ENCODE measurements around the gene P2RY12.

P2RY12 gene

DNA sequence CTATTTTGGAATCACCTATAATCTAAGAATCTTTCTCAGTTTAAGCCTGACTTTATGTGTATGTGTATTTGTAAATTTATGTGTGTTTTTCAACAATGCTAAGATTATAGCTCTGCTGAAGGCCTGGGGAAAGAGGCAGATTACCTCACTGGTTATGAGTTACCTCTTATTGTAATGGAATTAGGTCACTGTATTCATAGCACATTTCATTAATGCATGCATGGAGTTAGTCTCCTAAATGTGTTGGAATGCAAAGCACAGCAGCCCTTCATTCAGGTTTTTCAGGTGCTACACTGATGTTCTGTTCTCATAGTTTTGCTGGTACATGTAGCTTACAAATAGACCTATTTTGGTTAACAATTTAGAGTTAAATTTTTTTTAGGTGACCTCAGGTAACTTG lies 77.4 kb downstream of the P2RY12 start:
- no peak for DNase-seq (ENCODE audit: low read depth, low spot score)

DNA sequence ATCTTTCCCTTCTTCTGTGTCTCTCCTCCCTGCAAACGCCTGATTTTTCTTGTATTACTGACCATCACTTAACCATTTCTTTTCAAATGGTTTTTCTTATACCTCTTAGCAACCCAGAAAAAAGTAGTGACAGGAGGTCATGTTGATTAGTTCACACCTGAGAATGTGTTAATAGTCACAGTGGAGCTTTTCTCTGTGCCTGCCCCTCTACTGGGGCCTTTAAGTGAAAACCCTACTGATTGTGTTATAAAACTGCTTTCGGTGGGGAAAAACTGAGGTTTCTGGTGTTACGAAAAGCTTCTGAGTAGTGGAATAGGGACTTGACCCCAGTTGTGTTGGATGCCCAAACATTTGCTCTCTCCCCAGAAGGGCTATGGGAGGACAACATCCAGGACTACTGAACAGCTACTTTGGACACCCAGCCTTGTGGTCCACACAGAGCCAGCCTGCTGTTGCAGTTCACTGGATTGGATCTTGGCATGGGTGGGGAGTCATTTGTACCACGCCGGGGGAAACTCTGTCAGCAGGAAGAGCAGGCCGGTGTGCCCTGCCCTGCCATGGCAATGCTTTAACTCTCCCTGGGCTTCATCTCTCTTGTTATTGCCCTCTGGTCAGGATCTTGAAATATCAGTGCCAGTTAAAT lies 78.3 kb downstream of the P2RY12 start:
- no peak for DNase-seq (ENCODE audit: low read depth, low spot score)

- no peak for DNase-seq (ENCODE audit: low read depth, low spot score)
These were observed 78.8 kb downstream of the P2RY12 start for GRCh38 chr3:151305775-151306151.

- DNase-seq (ENCODE audit: low read depth, low spot score): peak; percentile 86
These were observed 79.3 kb downstream of the P2RY12 start for GRCh38 chr3:151305060-151305774.

DNA sequence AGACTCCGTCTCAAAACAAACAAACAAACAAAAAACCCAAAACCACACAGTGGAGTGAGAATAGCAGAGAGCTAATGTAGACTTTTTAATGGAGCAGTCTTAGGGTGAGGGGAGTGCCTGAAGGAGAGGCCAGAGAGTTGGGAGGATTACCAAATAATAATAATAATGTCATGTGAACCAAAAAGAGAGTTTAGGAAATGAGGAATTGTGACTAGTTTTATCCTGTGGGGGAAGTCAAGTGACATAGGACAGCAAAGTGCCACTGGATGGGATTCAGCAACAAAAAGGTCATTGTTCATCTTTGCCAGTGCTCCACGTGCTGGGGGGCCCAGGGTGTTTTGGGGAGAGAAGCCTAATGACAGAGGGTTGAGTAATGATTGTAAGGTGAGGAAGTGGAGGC lies 80.8 kb downstream of the P2RY12 start:
- DNase-seq (ENCODE audit: low read depth, low spot score): no peak

GRCh38 chr3:151301787-151302186 lies 82.8 kb downstream of the P2RY12 start:
- DNase-seq (ENCODE audit: low read depth, low spot score): no peak

DNA sequence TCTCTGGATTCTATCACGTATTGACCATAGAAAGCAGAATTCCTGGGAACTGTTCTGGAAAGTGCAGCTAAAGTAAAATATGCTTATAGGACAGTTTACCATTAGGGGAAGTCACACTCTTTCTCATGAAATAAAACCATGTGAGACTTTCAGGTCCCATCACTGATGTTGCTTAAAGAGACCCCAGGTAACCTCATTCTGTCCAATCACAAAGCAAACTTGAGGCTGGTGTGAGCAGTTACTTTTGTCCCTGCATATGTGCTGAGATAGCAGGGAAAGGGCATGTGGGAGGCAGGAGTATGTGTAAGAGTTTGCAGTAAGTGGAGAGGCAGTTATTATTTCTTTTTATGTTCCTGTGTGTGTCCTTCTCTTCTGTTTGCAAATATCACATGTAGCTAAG lies 84.0 kb downstream of the P2RY12 start:
- DNase-seq (ENCODE audit: low read depth, low spot score): no peak

GRCh38 chr3:151299006-151299405 lies 85.5 kb downstream of the P2RY12 start:
- DNase-seq (ENCODE audit: low read depth, low spot score): no peak

DNA sequence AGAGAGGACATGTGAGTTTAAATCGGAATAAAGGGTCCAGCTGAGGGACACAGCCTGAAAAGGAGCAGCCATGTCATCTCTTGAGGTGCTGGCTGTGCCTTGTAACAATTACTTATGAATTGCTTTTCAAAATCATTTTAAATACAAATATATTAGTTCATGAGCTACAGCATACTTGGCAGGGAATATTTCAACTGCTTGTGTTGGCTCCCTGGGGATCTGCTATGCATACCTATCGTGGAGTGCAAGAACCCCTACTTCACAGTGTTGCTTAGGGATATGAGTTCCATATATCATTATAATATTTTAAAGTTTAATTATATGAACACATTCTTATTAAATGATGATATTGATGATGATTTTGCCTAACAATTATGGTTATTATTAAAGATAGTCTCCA lies 87.1 kb downstream of the P2RY12 start:
- no peak for DNase-seq (ENCODE audit: low read depth, low spot score)

DNA sequence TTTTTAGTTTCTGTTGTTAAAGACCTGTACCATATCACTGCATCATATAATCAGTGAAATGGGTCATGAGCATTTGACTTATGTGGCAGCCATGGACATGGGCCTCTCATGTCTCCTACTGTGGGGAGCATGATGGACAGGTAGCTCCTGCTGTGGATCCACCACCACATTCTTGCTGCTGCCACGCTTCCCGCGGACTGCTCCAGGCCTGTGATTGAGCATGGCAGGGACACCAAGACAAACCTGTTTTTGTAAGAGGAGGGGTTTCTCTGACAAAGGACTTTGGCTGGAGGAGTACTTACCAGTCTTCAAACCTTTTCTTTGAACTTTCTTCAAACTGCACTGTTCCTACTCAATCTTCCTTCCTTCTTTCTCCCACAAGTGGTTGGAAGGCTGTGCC lies 88.3 kb downstream of the P2RY12 start:
- DNase-seq (ENCODE audit: low read depth, low spot score): no peak

GRCh38 chr3:151293127-151293526 lies 91.4 kb downstream of the P2RY12 start:
- DNase-seq (ENCODE audit: low read depth, low spot score): no peak

DNA sequence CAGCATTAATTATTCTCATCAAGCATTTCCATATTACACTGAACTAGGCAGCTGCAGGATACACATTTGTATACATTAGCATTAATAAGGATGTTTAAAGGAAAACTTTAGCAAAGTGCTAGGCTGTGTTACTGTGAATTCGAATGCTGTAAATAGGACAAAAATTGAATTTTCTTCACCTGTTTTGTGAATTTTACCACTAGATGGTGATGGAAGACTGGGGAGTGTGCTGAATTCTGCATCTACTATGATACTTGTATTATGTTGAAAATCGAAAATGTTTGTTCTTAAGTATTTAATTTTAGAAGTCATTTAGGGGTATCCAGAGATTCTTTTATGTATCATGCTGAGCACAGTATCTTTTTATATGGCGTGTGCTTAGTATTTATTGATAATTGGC lies 93.9 kb downstream of the P2RY12 start:
- no peak for DNase-seq (ENCODE audit: low read depth, low spot score)

GRCh38 chr3:151289445-151289844 lies 95.1 kb downstream of the P2RY12 start:
- DNase-seq (ENCODE audit: low read depth, low spot score): no peak
